Neuronal stem cell (in vitro differentiated cells): ENCODE data around the gene TRMT44.

ENCODE experiments used
- DNase-seq: peaks from one replicate; pipeline ENCODE4 v3.0.0-alpha.2; 2013; ENCODE audit warnings: low spot score
- H2AFZ ChIP-seq: one replicate; pipeline ENCODE4 v1.6.1; 2013; ENCODE audit warnings: mild to moderate bottlenecking, low read length, inconsistent platforms
- H2AK5ac ChIP-seq: 2 replicates; pipeline ENCODE4 v1.6.1; 2013; ENCODE audit warnings: low read depth, mild to moderate bottlenecking, inconsistent platforms, low read length, moderate library complexity, mixed read lengths
- H2BK120ac ChIP-seq: 2 replicates; pipeline ENCODE4 v1.6.1; 2013; ENCODE audit warnings: low read depth, mild to moderate bottlenecking, inconsistent platforms, low read length, moderate library complexity, mixed read lengths
- H2BK12ac ChIP-seq: one replicate; pipeline ENCODE4 v1.6.1; 2013; ENCODE audit warnings: low read length, inconsistent platforms
- H2BK15ac ChIP-seq: 2 replicates; pipeline ENCODE4 v1.6.1; 2013; ENCODE audit warnings: mild to moderate bottlenecking, low read length, inconsistent platforms, mixed read lengths
- H2BK5ac ChIP-seq: one replicate; pipeline ENCODE4 v1.6.1; 2013; ENCODE audit warnings: inconsistent platforms, mild to moderate bottlenecking, low read length, moderate library complexity
- H3K14ac ChIP-seq: one replicate; pipeline ENCODE4 v1.6.1; 2013; ENCODE audit warnings: low read length, inconsistent platforms
- H3K18ac ChIP-seq: 2 replicates; pipeline ENCODE4 v1.6.1; 2013; ENCODE audit warnings: low read length, inconsistent platforms
- H3K23ac ChIP-seq: 2 replicates; pipeline ENCODE4 v1.6.1; 2013; ENCODE audit warnings: low read depth, mild to moderate bottlenecking, mixed read lengths, low read length, inconsistent platforms; ENCODE audit not compliant: poor library complexity
- H3K27ac ChIP-seq: replicated peaks from 3 replicates; pipeline ENCODE4 v1.5.1; 2013; ENCODE audit warnings: low read length, inconsistent platforms
- H3K27me3 ChIP-seq, 3 experiments: 2 replicates each; pipeline ENCODE4 v1.6.1; 2013; ENCODE audit warnings: low read length in 3 of 3, mild to moderate bottlenecking in 2 of 3, inconsistent platforms in 1 of 3, low read depth in 1 of 3, mixed read lengths in 1 of 3, moderate library complexity in 1 of 3; ENCODE audit not compliant: control insufficient read depth in 3 of 3, insufficient read depth in 3 of 3
- H3K36me3 ChIP-seq, 2 donors: replicated peaks in 1 of 2; 2 replicates each; pipeline ENCODE4 v1.6.1; 2013; ENCODE audit warnings: low read length in 2 of 2; ENCODE audit not compliant: control insufficient read depth in 2 of 2, insufficient read depth in 2 of 2
- H3K4ac ChIP-seq: 2 replicates; pipeline ENCODE4 v1.6.1; 2013; ENCODE audit warnings: inconsistent platforms, mild to moderate bottlenecking, low read length, moderate library complexity
- H3K4me1 ChIP-seq, 2 donors: 1 replicate in 1 of 2; 2 replicates in 1 of 2; pipeline ENCODE4 v1.6.1; 2013; ENCODE audit warnings: low read length in 2 of 2, low read depth in 1 of 2; ENCODE audit not compliant: control insufficient read depth in 2 of 2, insufficient read depth in 1 of 2
- H3K4me2 ChIP-seq: one replicate; pipeline ENCODE4 v1.6.1; 2013; ENCODE audit warnings: mild to moderate bottlenecking, low read length, inconsistent platforms; ENCODE audit not compliant: insufficient read depth, poor library complexity, severe bottlenecking
- H3K4me3 ChIP-seq, 2 donors: 2 replicates each; pipeline ENCODE4 v1.5.1; 2013; ENCODE audit warnings: low read length in 2 of 2, mild to moderate bottlenecking in 2 of 2, inconsistent platforms in 1 of 2, moderate library complexity in 1 of 2
- H3K79me1 ChIP-seq: one replicate; pipeline ENCODE4 v1.6.1; 2013; ENCODE audit warnings: low read depth, mild to moderate bottlenecking, inconsistent platforms, low read length, moderate library complexity
- H3K9ac ChIP-seq: one replicate; pipeline ENCODE4 v1.6.1; 2013; ENCODE audit warnings: mild to moderate bottlenecking, low read depth, low read length, inconsistent platforms; ENCODE audit not compliant: poor library complexity
- H3K9me3 ChIP-seq, 2 donors: replicated peaks in 1 of 2; 2 replicates each; pipeline versions ENCODE3 to v1.6.1; 2013; ENCODE audit warnings: low read length in 2 of 2, mild to moderate bottlenecking in 2 of 2, inconsistent platforms in 1 of 2, low read depth in 1 of 2, mixed read lengths in 1 of 2, moderate library complexity in 1 of 2; ENCODE audit not compliant: control insufficient read depth in 2 of 2, insufficient read depth in 1 of 2
- H4K8ac ChIP-seq: one replicate; pipeline ENCODE4 v1.6.1; 2013; ENCODE audit warnings: low read depth, mild to moderate bottlenecking, inconsistent platforms, low read length, moderate library complexity
- H4K91ac ChIP-seq: one replicate; pipeline ENCODE4 v1.6.1; 2013; ENCODE audit warnings: low read length, low read depth, mild to moderate bottlenecking, inconsistent platforms; ENCODE audit not compliant: poor library complexity
- WGBS, 2 donors: extraction: QIAGEN DNeasy Blood & Tissue Kit; methylation state at CpG; one replicate each; pipeline ENCODE4 v1.1.7; 2013; ENCODE audit warnings: missing lambda C conversion rate in 2 of 2, mixed read lengths in 1 of 2; ENCODE audit not compliant: insufficient read length in 2 of 2, insufficient replicate concordance in 1 of 2; ENCODE audit errors: extremely low coverage in 2 of 2; 5-methylcytosine and 5-hydroxymethylcytosine counted together

The TRMT44 gene

GRCh38 chr4:8469550-8469949 lies 29.0 kb downstream of the TRMT44 start:
- no peak overlapping the region for H3K27ac ChIP-seq
- H3K79me1 ChIP-seq: peaks cover 4% of the 10 kb centered on the region
- peaks cover 0 to 17% of the 10 kb centered on the region in 2 donors for H3K4me1 ChIP-seq
- no peak overlapping the region for H3K4me2 ChIP-seq
- peak overlapping the region; percentile 13 for H3K9ac ChIP-seq
- H2BK120ac ChIP-seq: no peak overlapping the region
- no peak overlapping the region for H2BK15ac ChIP-seq
- H3K23ac ChIP-seq: no peak overlapping the region
- no peak overlapping the region for H2BK12ac ChIP-seq
- peak overlapping the region; percentile 12 for H3K18ac ChIP-seq
- H3K9me3 ChIP-seq: no peaks in the 10 kb centered on the region
- H3K14ac ChIP-seq: no peak overlapping the region
- no peak overlapping the region for H4K91ac ChIP-seq
- H3K4ac ChIP-seq: no peak overlapping the region
- H3K4me3 ChIP-seq: no peak overlapping the region
- no peaks in the 10 kb centered on the region for H3K27me3 ChIP-seq
- H2AK5ac ChIP-seq: peak overlapping the region; percentile 41
- no peak overlapping the region for H4K8ac ChIP-seq
- no peak for DNase-seq
- H3K36me3 ChIP-seq: peaks cover 15 to 48% of the 10 kb centered on the region in 2 donors
- no peak overlapping the region for H2BK5ac ChIP-seq
- WGBS, 2 donors: no CpG with 5 or more reads among the region's 14 CpGs
- H2AFZ ChIP-seq: no peak overlapping the region

- Histone ChIP-seq H3K14ac (peak overlapping the region; percentile 79), H4K8ac (no peak overlapping the region), H2BK5ac (no peak overlapping the region), H3K9ac (peak overlapping the region; percentile 15), H3K27me3 (no peaks in the 10 kb centered on the region), H3K4me2 (no peak overlapping the region), H2AFZ (no peak overlapping the region), H3K4ac (no peak overlapping the region), H2BK120ac (no peak overlapping the region), H3K79me1 (peaks cover 4% of the 10 kb centered on the region), H3K18ac (no peak overlapping the region), H2BK12ac (no peak overlapping the region), H4K91ac (no peak overlapping the region), H3K23ac (peak overlapping the region; percentile 87), H2BK15ac (no peak overlapping the region), H3K36me3 (peaks cover 10 to 40% of the 10 kb centered on the region in 2 donors), H3K9me3 (no peaks in the 10 kb centered on the region), H3K4me1 (peaks cover 0 to 17% of the 10 kb centered on the region in 2 donors), H2AK5ac (no peak overlapping the region), H3K4me3 (no peak overlapping the region), H3K27ac (no peak overlapping the region)
- DNase-seq: no peak
- WGBS, 2 donors: no CpG with 5 or more reads among the region's 14 CpGs
Observed at GRCh38 chr4:8470451-8471024, 30.0 kb downstream of the TRMT44 start.

- H3K4me3 ChIP-seq: no peak overlapping the region
- DNase-seq: no peak
- peaks cover 0 to 17% of the 10 kb centered on the region in 2 donors for H3K4me1 ChIP-seq
- H2BK15ac ChIP-seq: no peak overlapping the region
- peak overlapping the region; percentile 18 for H3K18ac ChIP-seq
- H4K91ac ChIP-seq: no peak overlapping the region
- no peak overlapping the region for H2BK5ac ChIP-seq
- H3K27me3 ChIP-seq: no peaks in the 10 kb centered on the region
- H3K4ac ChIP-seq: no peak overlapping the region
- H3K27ac ChIP-seq: no peak overlapping the region
- no peaks in the 10 kb centered on the region for H3K9me3 ChIP-seq
- H3K79me1 ChIP-seq: peaks cover 4% of the 10 kb centered on the region
- H3K9ac ChIP-seq: no peak overlapping the region
- peak overlapping the region; percentile 68 for H2AK5ac ChIP-seq
- H3K36me3 ChIP-seq: peaks cover 10 to 43% of the 10 kb centered on the region in 2 donors
- H3K4me2 ChIP-seq: no peak overlapping the region
- peak overlapping the region; percentile 74 for H3K14ac ChIP-seq
- H4K8ac ChIP-seq: no peak overlapping the region
- peak overlapping the region; percentile 85 for H3K23ac ChIP-seq
- H2AFZ ChIP-seq: no peak overlapping the region
- no peak overlapping the region for H2BK120ac ChIP-seq
- peak overlapping the region; percentile 85 for H2BK12ac ChIP-seq
- no CpG with 5 or more reads among the region's 24 CpGs for WGBS, 2 donors
Observed at GRCh38 chr4:8471211-8471875, 30.8 kb downstream of the TRMT44 start.

GRCh38 chr4:8472158-8472688 lies 31.6 kb downstream of the TRMT44 start:
- Histone ChIP-seq H2AK5ac (no peak overlapping the region), H3K4me3 (no peak overlapping the region), H2BK12ac (no peak overlapping the region), H3K36me3 (peaks cover 8 to 46% of the 10 kb centered on the region in 2 donors), H3K14ac (no peak overlapping the region), H3K4me1 (peaks cover 0 to 17% of the 10 kb centered on the region in 2 donors), H4K91ac (no peak overlapping the region), H3K4ac (no peak overlapping the region), H3K4me2 (no peak overlapping the region), H3K23ac (no peak overlapping the region), H3K18ac (peak overlapping the region; percentile 61), H4K8ac (no peak overlapping the region), H2BK120ac (no peak overlapping the region), H2BK15ac (no peak overlapping the region), H2AFZ (no peak overlapping the region), H3K79me1 (peaks cover 4% of the 10 kb centered on the region), H3K9ac (peak overlapping the region; percentile 18), H3K27me3 (no peaks in the 10 kb centered on the region), H2BK5ac (no peak overlapping the region), H3K9me3 (no peaks in the 10 kb centered on the region), H3K27ac (no peak overlapping the region)
- no peak for DNase-seq
- no CpG with 5 or more reads among the region's 8 CpGs for WGBS, 2 donors
